GM12865 (cell line): Measurements from ENCODE around the gene PGBD5.

Experiments
- DNase-seq: peaks from one replicate; pipeline ENCODE4 v3.0.0; 2010; ENCODE audit warnings: low read depth
- H3K4me3 ChIP-seq: 2 replicates; pipeline ENCODE4 v1.5.1; 2011; ENCODE audit warnings: mild to moderate bottlenecking, low read depth, low read length, control low read depth
- TF ChIP-seq, protein P1 (sequence below): IDR thresholded peaks from 2 replicates; pipeline ENCODE4 v1.5.1; 2011; ENCODE audit warnings: low read length, control low read depth, low read depth, inconsistent platforms; ENCODE audit not compliant: insufficient read depth; ENCODE audit errors: missing control alignments

Gene PGBD5

DNA sequence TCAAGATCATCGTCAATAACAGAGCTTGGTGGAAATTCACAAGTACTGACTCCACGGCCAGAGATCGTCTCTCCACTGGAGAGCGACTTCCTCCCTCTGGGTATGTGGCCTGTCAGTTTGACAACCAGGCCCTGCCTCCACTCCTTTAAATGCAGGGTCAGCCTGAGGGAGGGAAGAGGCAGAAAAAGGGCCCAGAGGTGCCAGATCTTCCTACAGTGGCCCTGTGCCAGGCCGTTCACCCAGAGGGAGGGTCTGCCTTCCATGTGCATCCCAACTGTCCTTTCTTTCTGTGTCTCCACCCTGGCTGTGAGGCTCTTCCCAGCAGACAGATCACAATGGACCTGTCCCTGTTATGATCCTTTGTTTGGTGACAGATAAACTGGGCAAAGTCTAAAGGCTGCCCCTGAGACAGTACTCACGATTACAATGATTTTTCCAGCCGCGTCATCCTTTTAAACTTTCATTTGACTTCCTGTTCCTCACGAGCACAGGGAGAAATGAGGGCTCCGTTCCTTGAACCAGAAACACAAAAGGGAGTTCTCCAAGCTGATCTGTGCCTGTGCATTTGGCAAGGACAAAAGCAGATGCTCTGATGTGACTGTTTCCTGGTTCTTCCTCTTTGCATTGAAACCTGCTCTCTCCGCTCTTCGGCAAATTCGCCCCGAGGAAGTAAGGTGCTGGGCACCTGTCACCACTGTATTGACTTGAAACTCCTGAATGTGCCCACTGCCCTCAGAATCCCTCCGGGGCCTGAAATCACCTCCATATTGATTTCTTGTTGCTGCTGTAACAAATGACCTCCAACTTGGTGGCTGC, 126.7 kb downstream of the PGBD5 start:
- DNase-seq, result no peak
- H3K4me3 ChIP-seq, result no peak overlapping the region
- TF ChIP-seq, protein P1, sequence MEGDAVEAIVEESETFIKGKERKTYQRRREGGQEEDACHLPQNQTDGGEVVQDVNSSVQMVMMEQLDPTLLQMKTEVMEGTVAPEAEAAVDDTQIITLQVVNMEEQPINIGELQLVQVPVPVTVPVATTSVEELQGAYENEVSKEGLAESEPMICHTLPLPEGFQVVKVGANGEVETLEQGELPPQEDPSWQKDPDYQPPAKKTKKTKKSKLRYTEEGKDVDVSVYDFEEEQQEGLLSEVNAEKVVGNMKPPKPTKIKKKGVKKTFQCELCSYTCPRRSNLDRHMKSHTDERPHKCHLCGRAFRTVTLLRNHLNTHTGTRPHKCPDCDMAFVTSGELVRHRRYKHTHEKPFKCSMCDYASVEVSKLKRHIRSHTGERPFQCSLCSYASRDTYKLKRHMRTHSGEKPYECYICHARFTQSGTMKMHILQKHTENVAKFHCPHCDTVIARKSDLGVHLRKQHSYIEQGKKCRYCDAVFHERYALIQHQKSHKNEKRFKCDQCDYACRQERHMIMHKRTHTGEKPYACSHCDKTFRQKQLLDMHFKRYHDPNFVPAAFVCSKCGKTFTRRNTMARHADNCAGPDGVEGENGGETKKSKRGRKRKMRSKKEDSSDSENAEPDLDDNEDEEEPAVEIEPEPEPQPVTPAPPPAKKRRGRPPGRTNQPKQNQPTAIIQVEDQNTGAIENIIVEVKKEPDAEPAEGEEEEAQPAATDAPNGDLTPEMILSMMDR, result no peak

DNA sequence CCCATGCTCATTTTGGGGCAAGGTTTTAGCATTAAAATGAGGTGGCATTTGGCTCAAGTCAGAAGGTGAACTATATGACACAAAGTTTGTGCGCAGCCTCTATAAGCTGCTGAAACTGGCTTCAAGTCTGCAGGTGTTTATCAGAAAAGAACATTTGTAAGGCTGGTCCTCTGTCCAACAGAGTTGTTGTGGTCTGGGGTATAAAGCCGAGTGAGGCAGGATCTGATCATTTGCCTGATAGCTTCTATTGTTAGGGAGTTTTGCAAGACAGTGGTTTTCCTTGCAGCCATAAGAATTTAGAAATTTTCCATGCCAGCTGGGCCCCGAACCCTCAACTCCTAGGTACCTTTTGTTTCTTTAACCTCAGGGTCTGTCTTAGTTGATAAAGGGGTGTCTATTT, 130.8 kb downstream of the PGBD5 start:
- DNase-seq, result no peak
- no peak overlapping the region for H3K4me3 ChIP-seq
- TF ChIP-seq, protein P1, result no peak

DNA sequence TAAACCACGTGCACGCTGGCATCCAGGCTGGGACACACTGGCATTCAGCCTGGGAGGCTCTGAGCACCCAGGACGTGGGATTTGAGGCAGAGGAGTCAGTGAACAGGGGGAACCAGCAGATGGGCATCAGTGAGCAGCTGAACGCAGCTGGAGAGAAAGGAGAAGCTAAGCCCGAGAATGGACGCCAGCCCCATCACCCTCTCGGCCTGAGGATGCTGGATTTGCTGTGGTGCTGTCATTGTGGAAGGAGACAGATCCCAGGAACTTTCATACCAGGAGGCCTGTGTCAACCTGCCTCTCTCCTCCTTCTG, 132.8 kb downstream of the PGBD5 start:
- TF ChIP-seq, protein P1, result no peak
- DNase-seq, result no peak
- H3K4me3 ChIP-seq, result no peak overlapping the region

GRCh38 chr1:230292689-230293389, 133.3 kb downstream of the PGBD5 start:
- no peak for DNase-seq
- H3K4me3 ChIP-seq, result no peak overlapping the region
- TF ChIP-seq, protein P1, result no peak

GRCh38 chr1:230291731-230292620, 134.2 kb downstream of the PGBD5 start:
- TF ChIP-seq, protein P1, result no peak
- no peak for DNase-seq
- no peak overlapping the region for H3K4me3 ChIP-seq

DNA sequence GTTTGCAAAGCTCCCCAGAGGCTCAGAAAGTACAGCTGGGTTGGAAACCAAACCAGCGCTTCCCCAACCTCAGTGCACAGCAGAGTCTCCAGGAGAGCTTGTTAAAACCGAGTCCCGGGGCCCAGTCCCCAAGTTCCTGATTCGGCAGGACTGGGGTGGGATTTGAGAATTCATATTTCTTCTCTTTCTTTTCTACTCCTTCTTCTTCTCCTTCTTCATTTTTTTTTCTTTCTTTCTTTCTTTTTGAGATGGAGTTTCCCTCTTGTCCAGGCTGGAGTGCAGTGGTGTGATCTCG, 136.8 kb downstream of the PGBD5 start:
- H3K4me3 ChIP-seq, result no peak overlapping the region
- no peak for DNase-seq
- TF ChIP-seq, protein P1, result no peak
